Left ventricle myocardium inferior (tissue), 1 donor: ENCODE data around the gene MAT1A. TPM values are rescaled to one million over a fixed set of nuclear protein-coding genes. Genes with fewer than 3 reads are reported as not detected.

ENCODE experiments used
- DNase-seq: peaks from one replicate; pipeline ENCODE4 v3.0.0-alpha.2; 2020
- H3K27ac ChIP-seq: fragments of 200-600 bp; replicated peaks from 2 replicates; pipeline ENCODE4 v1.8.0; 2021
- H3K27me3 ChIP-seq: fragments of 200-600 bp; 2 replicates; pipeline ENCODE4 v1.8.0; 2021; ENCODE audit warnings: low read depth
- H3K36me3 ChIP-seq: fragments of 200-600 bp; 2 replicates; pipeline ENCODE4 v1.8.0; 2021
- H3K4me1 ChIP-seq: fragments of 200-600 bp; 2 replicates; pipeline ENCODE4 v1.8.0; 2021
- H3K4me3 ChIP-seq: fragments of 200-600 bp; 2 replicates; pipeline ENCODE4 v1.8.0; 2021; ENCODE audit warnings: mild to moderate bottlenecking, moderate library complexity
- H3K9me3 ChIP-seq: fragments of 200-600 bp; replicated peaks from 2 replicates; pipeline ENCODE4 v1.8.0; 2021
- CTCF ChIP-seq: fragments of 200-600 bp; IDR thresholded peaks from 2 replicates; pipeline ENCODE4 v1.8.0; 2021; ENCODE audit warnings: antibody characterized with exemption, mild to moderate bottlenecking, borderline replicate concordance
- intact Hi-C: fragments of 100-400 bp; cut with micrococcal nuclease; formaldehyde crosslinking; loops from one replicate; pipeline ENCODE4 v1.11.0; 2022
- total RNA-seq: library from RNA; stranded (reverse); fragmentation: NEBNext Ultra II Directional; extraction: Animal tissue kit (Norgen Biotek cat#: 25700); gene quantifications from one replicate; pipeline ENCODE4 v1.2.1, GENCODE V29; 2021
- donor health status: DM: no; HTN: yes; CAD: no; lungs with severe emphysema.

MAT1A gene
- total RNA-seq, 1 donor from 2014 or later, result not detected

- no peak for DNase-seq
Observed at GRCh38 chr10:80292607-80293239, 3.3 kb upstream of the MAT1A start.

GRCh38 chr10:80290474-80291220, 1.2 kb upstream of the MAT1A start:
- peaks cover 51% of the 10 kb centered on the region for H3K27me3 ChIP-seq
- H3K9me3 ChIP-seq, result peaks cover 1% of the 10 kb centered on the region
- H3K4me1 ChIP-seq, result no peaks in the 10 kb centered on the region
- H3K27ac ChIP-seq, result no peak overlapping the region
- DNase-seq, result no peak
- intact Hi-C loops, result no loop called here
- H3K36me3 ChIP-seq, result no peaks in the 10 kb centered on the region
- H3K4me3 ChIP-seq, result no peak overlapping the region
- no peak for TF ChIP-seq CTCF

More at GRCh38 chr10:80292607-80293239, 3.3 kb upstream of the MAT1A start:
- Histone ChIP-seq H3K36me3 (no peaks in the 10 kb centered on the region), H3K4me1 (no peaks in the 10 kb centered on the region), H3K9me3 (peaks cover 22% of the 10 kb centered on the region), H3K27me3 (peaks cover 51% of the 10 kb centered on the region), H3K27ac (no peak overlapping the region), H3K4me3 (no peak overlapping the region)
- no peak for TF ChIP-seq CTCF
- intact Hi-C loops, result no loop called here

- Histone ChIP-seq H3K4me1 (no peaks in the 10 kb centered on the region), H3K27ac (no peak overlapping the region), H3K27me3 (peaks cover 51% of the 10 kb centered on the region), H3K9me3 (no peaks in the 10 kb centered on the region), H3K4me3 (no peak overlapping the region), H3K36me3 (no peaks in the 10 kb centered on the region)
- intact Hi-C loops, result no loop called here
- no peak for TF ChIP-seq CTCF
- no peak for DNase-seq
Observed at GRCh38 chr10:80288849-80289248, 609 bp downstream of the MAT1A start.

- H3K27ac ChIP-seq, result no peak overlapping the region
Observed at GRCh38 chr10:80284522-80284921, 4.9 kb downstream of the MAT1A start.

More at GRCh38 chr10:80284522-80284921, 4.9 kb downstream of the MAT1A start:
- Histone ChIP-seq H3K27me3 (peaks cover 11% of the 10 kb centered on the region), H3K4me3 (no peak overlapping the region), H3K9me3 (no peaks in the 10 kb centered on the region), H3K4me1 (no peaks in the 10 kb centered on the region), H3K36me3 (no peaks in the 10 kb centered on the region)
- DNase-seq, result no peak
- intact Hi-C loops, result no loop called here
- no peak for TF ChIP-seq CTCF
